ENCODE data around the gene ARID1B. TPM values are rescaled to one million over a fixed set of nuclear protein-coding genes. Genes with fewer than 3 reads are reported as not detected.

The ARID1B gene
- total RNA-seq, 1 experiment from 2014 or later: 35.6 TPM

GRCh38 chr6:157157258-157157657 is 380.1 kb downstream of the ARID1B start:
- H3K4me1 ChIP-seq (ENCODE audit: control insufficient read depth in 1 of 2, insufficient read depth in 2 of 2, low read length in 2 of 2): no peaks in the 10 kb centered on the region
- H2AFZ ChIP-seq (ENCODE audit: low read depth, low read length, poor library complexity, severe bottlenecking): no peak overlapping the region
- no peak for TF ChIP-seq REST (IDR thresholded peaks at IDR 0.05; ENCODE audit: low read depth)
- TF ChIP-seq SRF (IDR thresholded peaks at IDR 0.05; ENCODE audit: low read depth): no peak
- no peak for TF ChIP-seq EGR1 (IDR thresholded peaks at IDR 0.05; ENCODE audit: low read depth)
- TF ChIP-seq CTCF (IDR thresholded peaks at IDR 0.05 in 2 of 3, conservative IDR thresholded peaks at IDR 0.05 in 1 of 3; ENCODE audit: borderline replicate concordance in 1 of 3, insufficient read depth in 1 of 3, low read depth in 2 of 3, low read length in 2 of 3): no peak
- TF ChIP-seq POLR2AphosphoS5 (IDR thresholded peaks at IDR 0.05; ENCODE audit: low read depth, low read length): no peak
- no peak for TF ChIP-seq CBX3 (IDR thresholded peaks at IDR 0.05; ENCODE audit: low read depth)
- no peak for TF ChIP-seq TCF7L2 (IDR thresholded peaks at IDR 0.05; ENCODE audit: borderline replicate concordance, extremely low read depth, insufficient read depth, insufficient read length)
- TF ChIP-seq JUND (IDR thresholded peaks at IDR 0.05): no peak
- H3K27ac ChIP-seq (ENCODE audit: low read depth, low read length): no peak overlapping the region
- no peaks in the 10 kb centered on the region for H3K79me2 ChIP-seq (ENCODE audit: insufficient read depth, low read length)
- H3K9ac ChIP-seq (ENCODE audit: low read length): no peak overlapping the region
- ChIA-PET POLR2A (no interaction called here), RAD21 (ENCODE audit: low non-redundant PET in 1 of 2, low total read pairs in 2 of 2, uncharacterized antibody in 2 of 2, unreplicated experiment in 2 of 2) (no interaction called here), CTCF (no interaction called here)
- no peak for DNase-seq (ENCODE audit: low read depth, low spot score)
- no peak for ATAC-seq
- H3K36me3 ChIP-seq (ENCODE audit: control insufficient read depth in 1 of 2, insufficient read depth in 2 of 2, low read length in 2 of 2): no peaks in the 10 kb centered on the region
- no peaks in the 10 kb centered on the region for H3K9me3 ChIP-seq (ENCODE audit: control insufficient read depth in 1 of 2, insufficient read depth in 1 of 2, low read depth in 1 of 2, low read length in 2 of 2)
- H3K4me3 ChIP-seq (replicated peaks in 1 of 2; ENCODE audit: low read depth in 1 of 2, low read length in 2 of 2): no peak overlapping the region
- H3K4me2 ChIP-seq (ENCODE audit: low read length): no peak overlapping the region
- intact Hi-C loops (cut with micrococcal nuclease): no loop called here
- no peaks in the 10 kb centered on the region for H3K9me2 ChIP-seq (ENCODE audit: insufficient read depth)
- H4K20me1 ChIP-seq (ENCODE audit: insufficient read depth): no peaks in the 10 kb centered on the region
- no peaks in the 10 kb centered on the region for H3K27me3 ChIP-seq (ENCODE audit: insufficient read depth, low read length)
- no TSS peak for BruUV-seq (replicated peaks)
